Mucosa of descending colon (tissue), 3 donors: ENCODE data around the gene LRRC73. TPM values are rescaled to one million over a fixed set of nuclear protein-coding genes. Genes with fewer than 3 reads are reported as not detected.

Source experiments
- ATAC-seq: fragments of 200-7000 bp; cut with Tn5 transposase; one replicate; pipeline ENCODE4 v1.9.1; 2020; ENCODE audit warnings: mild to moderate bottlenecking, moderate library complexity
- DNase-seq, 3 donors: peaks; one replicate each; pipeline ENCODE4 v3.0.0-alpha.2; 2020
- H3K36me3 ChIP-seq: fragments of 200-600 bp; one replicate; pipeline ENCODE4 v1.8.0; 2021; ENCODE audit warnings: low read depth, mild to moderate bottlenecking
- H3K4me1 ChIP-seq: fragments of 200-600 bp; one replicate; pipeline ENCODE4 v1.8.0; 2021; ENCODE audit warnings: low read depth, mild to moderate bottlenecking
- H3K4me3 ChIP-seq: fragments of 200-600 bp; one replicate; pipeline ENCODE4 v1.8.0; 2021; ENCODE audit warnings: mild to moderate bottlenecking
- H3K9me3 ChIP-seq: fragments of 200-600 bp; one replicate; pipeline ENCODE4 v1.8.0; 2021; ENCODE audit warnings: mild to moderate bottlenecking
- intact Hi-C, 2 donors: fragments of 100-400 bp; cut with DNase I in 1 of 2; cut with micrococcal nuclease in 1 of 2; formaldehyde crosslinking; loops; one replicate each; pipeline versions ENCODE4 v1.11.0 to v1.11.1; 2022; cut with DNase I, micrococcal nuclease
- total RNA-seq, 3 donors: library from RNA; stranded (reverse); fragmentation: NEBNext Ultra II Directional in 2 of 3; extraction: Animal tissue kit (Norgen Biotek cat#: 25700) in 2 of 3; gene quantifications; one replicate each; pipeline versions ENCODE4 v1.2.1 to v1.2.4, GENCODE V29; 2021 to 2023
- TF ChIP-seq, protein P1 (sequence below): fragments of 200-600 bp; IDR thresholded peaks from one replicate; pipeline ENCODE4 v1.8.0; 2022; ENCODE audit warnings: antibody characterized with exemption, mild to moderate bottlenecking
- donor health status: DM: no; HTN: no; CAD: no; lungs with moderate emphysema.
- donor health status: DM: no; HTN: no; CAD: no.
- donor health status: DM: no; HTN: yes; CAD: no.

LRRC73 gene
- total RNA-seq, 3 donors from 2014 or later: 0.23 to 1.2 (median 0.46) TPM

DNA sequence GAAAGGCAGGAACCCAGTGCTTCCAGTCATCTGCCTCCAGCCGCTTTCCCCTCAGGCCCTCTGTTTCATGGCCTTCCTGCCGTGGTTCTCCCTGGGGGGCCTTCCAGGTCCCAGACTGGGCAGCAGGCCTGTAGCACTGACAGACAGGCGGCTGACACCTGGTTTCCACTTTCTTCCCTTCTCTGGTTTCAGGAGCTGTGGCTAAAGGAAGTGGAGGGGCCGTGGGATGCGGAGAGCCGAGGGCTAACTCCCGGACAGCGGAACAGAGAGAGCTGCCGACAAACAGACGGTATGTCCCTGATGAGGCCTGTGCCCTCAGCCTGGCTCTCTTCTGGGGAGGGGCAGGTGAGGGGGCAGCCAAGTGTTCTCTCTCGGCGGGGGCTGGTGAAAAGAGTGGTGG, 12.5 kb downstream of the LRRC73 start:
- Histone ChIP-seq H3K36me3 (no peaks in the 10 kb centered on the region), H3K9me3 (no peaks in the 10 kb centered on the region)
- intact Hi-C loops: no loop called here

GRCh38 chr6:43497129-43497396, 13.1 kb downstream of the LRRC73 start:
- H3K9me3 ChIP-seq: no peaks in the 10 kb centered on the region
- no peaks in the 10 kb centered on the region for H3K36me3 ChIP-seq
- intact Hi-C loops: no loop called here
- TF ChIP-seq, protein P1, sequence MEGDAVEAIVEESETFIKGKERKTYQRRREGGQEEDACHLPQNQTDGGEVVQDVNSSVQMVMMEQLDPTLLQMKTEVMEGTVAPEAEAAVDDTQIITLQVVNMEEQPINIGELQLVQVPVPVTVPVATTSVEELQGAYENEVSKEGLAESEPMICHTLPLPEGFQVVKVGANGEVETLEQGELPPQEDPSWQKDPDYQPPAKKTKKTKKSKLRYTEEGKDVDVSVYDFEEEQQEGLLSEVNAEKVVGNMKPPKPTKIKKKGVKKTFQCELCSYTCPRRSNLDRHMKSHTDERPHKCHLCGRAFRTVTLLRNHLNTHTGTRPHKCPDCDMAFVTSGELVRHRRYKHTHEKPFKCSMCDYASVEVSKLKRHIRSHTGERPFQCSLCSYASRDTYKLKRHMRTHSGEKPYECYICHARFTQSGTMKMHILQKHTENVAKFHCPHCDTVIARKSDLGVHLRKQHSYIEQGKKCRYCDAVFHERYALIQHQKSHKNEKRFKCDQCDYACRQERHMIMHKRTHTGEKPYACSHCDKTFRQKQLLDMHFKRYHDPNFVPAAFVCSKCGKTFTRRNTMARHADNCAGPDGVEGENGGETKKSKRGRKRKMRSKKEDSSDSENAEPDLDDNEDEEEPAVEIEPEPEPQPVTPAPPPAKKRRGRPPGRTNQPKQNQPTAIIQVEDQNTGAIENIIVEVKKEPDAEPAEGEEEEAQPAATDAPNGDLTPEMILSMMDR: no peak
- ATAC-seq (no peak), DNase-seq (no peak)
- H3K4me3 ChIP-seq: no peak overlapping the region
- peaks cover 3% of the 10 kb centered on the region for H3K4me1 ChIP-seq

More for the DNA sequence above, 12.5 kb downstream of the LRRC73 start:
- DNase-seq (no peak), ATAC-seq (no peak)
- Histone ChIP-seq H3K4me3 (no peak overlapping the region), H3K4me1 (no peaks in the 10 kb centered on the region)
- TF ChIP-seq, protein P1: no peak

GRCh38 chr6:43496370-43497128, 13.6 kb downstream of the LRRC73 start:
- H3K36me3 ChIP-seq: no peaks in the 10 kb centered on the region
- intact Hi-C loops: no loop called here
- H3K4me1 ChIP-seq: peaks cover 7% of the 10 kb centered on the region
- H3K9me3 ChIP-seq: no peaks in the 10 kb centered on the region
- DNase-seq: no peak
- no peak overlapping the region for H3K4me3 ChIP-seq
- TF ChIP-seq, protein P1: no peak
- ATAC-seq: no peak

GRCh38 chr6:43495409-43495941, 14.7 kb downstream of the LRRC73 start:
- Histone ChIP-seq H3K4me3 (no peak overlapping the region), H3K4me1 (peaks cover 7% of the 10 kb centered on the region), H3K9me3 (no peaks in the 10 kb centered on the region), H3K36me3 (no peaks in the 10 kb centered on the region)
- intact Hi-C loops: no loop called here
- DNase-seq (peak in 1 of 3 donors; percentile 53), ATAC-seq (peak; percentile 80)
- TF ChIP-seq, protein P1: no peak

DNA sequence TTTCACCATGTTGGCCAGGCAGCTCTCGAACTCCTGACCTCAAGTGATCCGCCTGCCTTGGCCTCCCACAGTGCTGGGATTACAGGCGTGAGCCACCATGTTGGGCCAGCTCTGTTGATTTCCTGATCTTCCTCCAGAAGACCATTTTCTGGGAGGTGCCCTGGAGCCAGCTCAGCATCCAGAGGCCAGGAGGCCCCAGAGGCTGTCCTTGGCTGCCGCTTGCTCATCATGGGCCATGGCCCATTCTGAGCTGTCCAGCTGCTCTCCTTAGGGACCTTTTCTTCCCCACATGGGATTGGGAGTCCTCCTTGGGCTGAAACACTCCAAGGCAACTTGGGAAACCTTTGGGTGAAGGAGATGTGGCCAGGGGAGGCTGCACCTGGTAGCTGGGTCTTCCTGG, 15.4 kb downstream of the LRRC73 start:
- TF ChIP-seq, protein P1: no peak
- DNase-seq (no peak), ATAC-seq (no peak)
- Histone ChIP-seq H3K36me3 (no peaks in the 10 kb centered on the region), H3K4me3 (no peak overlapping the region), H3K4me1 (peaks cover 7% of the 10 kb centered on the region), H3K9me3 (no peaks in the 10 kb centered on the region)
- intact Hi-C loops: no loop called here
